K562 (cell line): Measurements from ENCODE around the gene NBEAL2. TPM values are rescaled to one million over a fixed set of nuclear protein-coding genes. Genes with fewer than 3 reads are reported as not detected.
A peak's percentile ranks its signal among the peaks of the same experiment; 100 is the strongest.

Experiments used
- ATAC-seq: fragments of 200-7000 bp; cut with Tn5 transposase; 3 replicates; pipeline ENCODE4 v1.9.1; 2020; ENCODE audit warnings: moderate library complexity
- BruUV-seq: library from RNA; stranded (reverse); fragments of 400-500 nt; replicated peaks from 2 replicates; lab custom pipeline; 2021; lab: Mats Ljungman, UMichigan
- CTCF ChIA-PET: fragments of 300-600 bp; formaldehyde crosslinking; extraction: SDS; loops from one replicate; lab custom pipeline; 2021; ENCODE audit warnings: low intra/inter-chr PET ratio; lab: Yijun Ruan, JAX
- POLR2A ChIA-PET: fragments of 300-600, 350-650 bp; sonication (Branson Sonifier 250); formaldehyde crosslinking; extraction: SDS; loops from one replicate; lab custom pipeline; 2021; ENCODE audit warnings: antibody characterized with exemption, inconsistent platforms; lab: Yijun Ruan, JAX
- DNase-seq, 4 experiments: peaks; one replicate each; pipeline versions ENCODE4 v3.0.0 to v3.0.0-alpha.2; 2011 to 2018; ENCODE audit warnings: low spot score in 3 of 4, mixed read lengths in 3 of 4; ENCODE audit errors: extremely low read depth in 1 of 4
- FAIRE-seq: peaks from 2 replicates; lab custom pipeline; 2011; peaks lifted over from hg19 to GRCh38; lab: Jason Lieb, UNC
- H2AFZ ChIP-seq: 2 replicates; pipeline ENCODE4 v1.6.0; 2011; ENCODE audit warnings: low read depth, low read length, control low read depth, inconsistent platforms
- H3K27ac ChIP-seq: fragments of 200-600 bp; 3 replicates; pipeline ENCODE4 v1.8.0; 2011; ENCODE audit warnings: low read depth, mild to moderate bottlenecking, control low read depth, inconsistent platforms, low read length, moderate library complexity, mixed read lengths; ENCODE audit errors: extremely low read depth
- H3K27me3 ChIP-seq, 2 experiments: fragments of 300-600 bp in 1 of 2; 2 replicates in 1 of 2; 3 replicates in 1 of 2; pipeline versions ENCODE4 v1.6.0 to v1.8.0; 2011; ENCODE audit warnings: inconsistent platforms in 2 of 2, low read length in 2 of 2, mild to moderate bottlenecking in 1 of 2, mixed read lengths in 1 of 2, moderate library complexity in 1 of 2; ENCODE audit not compliant: control insufficient read depth in 2 of 2, insufficient read depth in 2 of 2
- H3K36me3 ChIP-seq: fragments of 300-600 bp; 3 replicates; pipeline ENCODE4 v1.8.0; 2011; ENCODE audit warnings: mild to moderate bottlenecking, low read length, inconsistent platforms; ENCODE audit not compliant: control insufficient read depth, insufficient read depth
- H3K4me1 ChIP-seq, 2 experiments: fragments of 200-600 bp in 1 of 2; replicated peaks in 1 of 2; 2 replicates in 1 of 2; 3 replicates in 1 of 2; pipeline versions ENCODE4 v1.5.1 to v1.8.0; 2011; ENCODE audit warnings: inconsistent platforms in 2 of 2, low read length in 2 of 2, mild to moderate bottlenecking in 1 of 2, mixed read lengths in 1 of 2, moderate library complexity in 1 of 2; ENCODE audit not compliant: control insufficient read depth in 2 of 2, insufficient read depth in 2 of 2
- H3K4me2 ChIP-seq: 2 replicates; pipeline ENCODE4 v1.6.1; 2011; ENCODE audit warnings: low read length, control low read depth, inconsistent platforms, mixed read lengths; ENCODE audit not compliant: insufficient read depth
- H3K4me3 ChIP-seq: fragments of 200-600 bp; sonication (generic), shearing (Covaris generic); 2 replicates; pipeline ENCODE4 v1.5.1; 2016; ENCODE audit warnings: control low read depth, inconsistent platforms
- H3K79me2 ChIP-seq: fragments of 200-600 bp; 3 replicates; pipeline ENCODE4 v1.8.0; 2011; ENCODE audit warnings: low read length, inconsistent platforms; ENCODE audit not compliant: control insufficient read depth, insufficient read depth
- H3K9ac ChIP-seq, 2 experiments: 2 replicates each; pipeline versions ENCODE4 v1.6.0 to v1.6.1; 2011; ENCODE audit warnings: low read depth in 2 of 2, low read length in 2 of 2, control low read depth in 1 of 2, inconsistent platforms in 1 of 2, mild to moderate bottlenecking in 1 of 2, mixed read lengths in 1 of 2; ENCODE audit not compliant: insufficient read depth in 1 of 2
- H3K9me1 ChIP-seq: one replicate; pipeline ENCODE4 v1.6.0; 2011; ENCODE audit warnings: inconsistent platforms, mild to moderate bottlenecking, low read length, moderate library complexity; ENCODE audit not compliant: control insufficient read depth, insufficient read depth
- H3K9me3 ChIP-seq: replicated peaks from 2 replicates; pipeline ENCODE4 v1.5.1; 2011; ENCODE audit warnings: low read depth, low read length, inconsistent platforms; ENCODE audit not compliant: control insufficient read depth, insufficient read depth
- H4K20me1 ChIP-seq: replicated peaks from 2 replicates; pipeline ENCODE4 v1.6.1; 2011; ENCODE audit warnings: low read length, inconsistent platforms, mixed read lengths; ENCODE audit not compliant: control insufficient read depth, insufficient read depth
- ATF3 ChIP-seq, 2 experiments: fragments of 450-650 bp in 1 of 2; sonication (generic) in 1 of 2; formaldehyde crosslinking in 1 of 2; IDR thresholded peaks in 1 of 2; conservative IDR thresholded peaks in 1 of 2; 2 replicates each; pipeline versions ENCODE4 v1.6.1 to v1.8.1; 2016 to 2023; ENCODE audit warnings: mild to moderate bottlenecking in 2 of 2, moderate library complexity in 2 of 2, inconsistent platforms in 1 of 2, missing genetic modification reagents in 1 of 2
- ELF1 ChIP-seq: fragments of 200-800 bp; sonication (Bioruptor generic); IDR thresholded peaks from 2 replicates; pipeline ENCODE4 v1.6.1; 2016; ENCODE audit warnings: missing genetic modification characterization, missing compliant biosample characterization
- POLR2G ChIP-seq: fragments of 200-400 bp; formaldehyde crosslinking; IDR thresholded peaks from 2 replicates; pipeline ENCODE4 v1.6.1; 2017; ENCODE audit warnings: low read depth, mild to moderate bottlenecking, antibody characterized with exemption, low read length, moderate library complexity
- TOE1 ChIP-seq, 2 experiments: fragments of 450-650 bp in 1 of 2; sonication (generic) in 1 of 2; formaldehyde crosslinking in 1 of 2; IDR thresholded peaks; 2 replicates each; pipeline versions ENCODE4 v1.7.1 to v1.8.0; 2016 to 2022; ENCODE audit warnings: borderline replicate concordance in 2 of 2, mild to moderate bottlenecking in 2 of 2, antibody characterized with exemption in 1 of 2, inconsistent platforms in 1 of 2, low read depth in 1 of 2, missing genetic modification reagents in 1 of 2, moderate library complexity in 1 of 2
- TRIM24 ChIP-seq, 2 experiments: fragments of 450-650 bp; IDR thresholded peaks; 2 replicates each; pipeline ENCODE4 v1.6.1; 2016
- ZFP30 ChIP-seq: fragments of 250-450 bp; sonication (Bioruptor Pico); IDR thresholded peaks from 2 replicates; pipeline ENCODE4 v1.8.0; 2022; ENCODE audit warnings: moderate library complexity, mild to moderate bottlenecking, inconsistent platforms, borderline replicate concordance
- ZMIZ1 ChIP-seq, 2 experiments: fragments of 150-350 bp in 1 of 2; IDR thresholded peaks; 2 replicates each; pipeline ENCODE4 v1.6.1; 2012 to 2016; ENCODE audit warnings: low read depth in 2 of 2, low read length in 2 of 2, mild to moderate bottlenecking in 1 of 2, moderate library complexity in 1 of 2
- WGBS: fragments of 100-300 bp; shearing (Covaris generic); methylation state at CpG from one replicate; pipeline ENCODE4 v1.1.6; 2016; ENCODE audit warnings: low coverage, mixed read lengths; ENCODE audit not compliant: insufficient coverage; ENCODE audit errors: missing lambda C conversion rate; 5-methylcytosine and 5-hydroxymethylcytosine counted together
- in situ Hi-C: fragments of 300-500 bp; cut with MboI; formaldehyde crosslinking; loops from 4 replicates; pipeline ENCODE4 v1.15.0; 2018; ENCODE audit warnings: inconsistent platforms, mixed read lengths
- intact Hi-C: fragments of 100-400 bp; cut with micrococcal nuclease; formaldehyde crosslinking; loops from 2 replicates; pipeline ENCODE4 v1.14.2; 2022
- polyA plus RNA-seq, 8 experiments: library from polyadenylated mRNA; depleted of rRNA in 4 of 8; stranded (reverse) in 5 of 8; unstranded in 3 of 8; fragments of >200 nt; fragmentation: Nextera tagmentation in 2 of 8; fragmentation: Illumina TruSeq in 1 of 8; extraction: Ambion mirVana in 2 of 8; extraction: Trizol in 1 of 8; gene quantifications; 2 replicates each; pipeline versions ENCODE4 v1.2.1 to v1.2.3, GENCODE V29; 2011 to 2014; ENCODE audit warnings: inconsistent platforms in 1 of 8, missing spikeins in 1 of 8
- total RNA-seq, 7 experiments: library from RNA; depleted of rRNA in 6 of 7; stranded (reverse); fragments of >200 nt in 6 of 7; fragmentation: Illumina TruSeq in 2 of 7; extraction: Trizol in 2 of 7; gene quantifications; 2 replicates each; pipeline versions ENCODE4 v1.2.1 to v1.2.3, GENCODE V29; 2011 to 2021; ENCODE audit warnings: low replicate concordance in 1 of 7
- TF ChIP-seq, protein P1 (sequence below): sonication (generic); formaldehyde crosslinking; IDR thresholded peaks from 2 replicates; pipeline ENCODE4 v1.8.1; 2023; ENCODE audit warnings: mild to moderate bottlenecking, missing genetic modification reagents

The NBEAL2 gene
- total and polyA plus RNA-seq, 9 of the 15 experiments (the other 6 are each of a cell fraction or from before 2014, with no cell fraction given), result 0.06 to 114 (median 29.6) TPM

- Histone ChIP-seq H3K9me3 (no peaks in the 10 kb centered on the region), H3K9me1 (no peaks in the 10 kb centered on the region), H3K27ac (no peak overlapping the region), H4K20me1 (peaks cover 8% of the 10 kb centered on the region; the same call in 1 of the 2 replicates), H3K27me3 (no peaks in the 10 kb centered on the region), H3K4me3 (no peak overlapping the region), H3K4me1 (peaks cover 0 to 64% of the 10 kb centered on the region in 2 experiments; a peak in 2 of 5 replicates), H3K36me3 (peaks cover 98% of the 10 kb centered on the region), H2AFZ (no peak overlapping the region), H3K9ac (0 out of 4 replicates have a peak overlapping the region, but pooled peaks of 1 of the 2 experiments have one; percentile 29), H3K4me2 (no peak overlapping the region), H3K79me2 (no peaks in the 10 kb centered on the region)
- TF ChIP-seq ZMIZ1 (IDR thresholded peaks at IDR 0.05; ENCODE audit: low read depth in 2 of 2, low read length in 2 of 2) (no peak), POLR2G (0 out of 2 replicates have a peak, but pooled peaks have one; percentile 55), ELF1 (tag) (no peak), TRIM24 (IDR thresholded peaks at IDR 0.05) (no peak), ATF3 (IDR thresholded peaks at IDR 0.05) (peak; percentile 20; the same call in 1 of the 2 replicates), ATF3 (CRISPR knock-in tag; conservative IDR thresholded peaks at IDR 0.05) (no peak), TOE1 (IDR thresholded peaks at IDR 0.05; ENCODE audit: borderline replicate concordance) (no peak), TOE1 (CRISPR knock-in tag; IDR thresholded peaks at IDR 0.05; ENCODE audit: borderline replicate concordance, low read depth) (no peak), ZFP30 (CRISPR knock-in tag) (no peak)
- TF ChIP-seq, protein P1, sequence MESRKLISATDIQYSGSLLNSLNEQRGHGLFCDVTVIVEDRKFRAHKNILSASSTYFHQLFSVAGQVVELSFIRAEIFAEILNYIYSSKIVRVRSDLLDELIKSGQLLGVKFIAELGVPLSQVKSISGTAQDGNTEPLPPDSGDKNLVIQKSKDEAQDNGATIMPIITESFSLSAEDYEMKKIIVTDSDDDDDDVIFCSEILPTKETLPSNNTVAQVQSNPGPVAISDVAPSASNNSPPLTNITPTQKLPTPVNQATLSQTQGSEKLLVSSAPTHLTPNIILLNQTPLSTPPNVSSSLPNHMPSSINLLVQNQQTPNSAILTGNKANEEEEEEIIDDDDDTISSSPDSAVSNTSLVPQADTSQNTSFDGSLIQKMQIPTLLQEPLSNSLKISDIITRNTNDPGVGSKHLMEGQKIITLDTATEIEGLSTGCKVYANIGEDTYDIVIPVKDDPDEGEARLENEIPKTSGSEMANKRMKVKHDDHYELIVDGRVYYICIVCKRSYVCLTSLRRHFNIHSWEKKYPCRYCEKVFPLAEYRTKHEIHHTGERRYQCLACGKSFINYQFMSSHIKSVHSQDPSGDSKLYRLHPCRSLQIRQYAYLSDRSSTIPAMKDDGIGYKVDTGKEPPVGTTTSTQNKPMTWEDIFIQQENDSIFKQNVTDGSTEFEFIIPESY (CRISPR knock-in tag), result peak; percentile 46; the same call in 1 of the 2 replicates
- intact Hi-C loops, result no loop called here
- no peak for FAIRE-seq
- DNase-seq, result no peak
- 99% methylated on average over 10 of the region's 10 CpGs for WGBS
- no TSS peak for BruUV-seq
- ChIA-PET CTCF (interaction anchor here (0.6 kb wide), 1 partner anchor 77 kb away, joined by 3 read pairs; no protein-coding TSS in a partner anchor), POLR2A (interaction anchor here (1.3 kb wide), 1 partner anchor 11 kb away, joined by 4 read pairs; no protein-coding TSS in a partner anchor)
- no peak for ATAC-seq
- in situ Hi-C loops, result no loop called here
Observed at GRCh38 chr3:47000198-47000815, 20.8 kb downstream of the NBEAL2 start.
